Thyroid gland (tissue), 4 donors: ENCODE results near the gene KTN1.

Experiments used
- CTCF ChIP-seq, 6 experiments: fragments of 200-600 bp in 3 of 6; fragments of 450-650 bp in 3 of 6; sonication (generic) in 3 of 6; IDR thresholded peaks; one replicate each; pipeline ENCODE4 v1.5.1; 2016 to 2019; ENCODE audit warnings: antibody characterized with exemption in 6 of 6, mild to moderate bottlenecking in 2 of 6, inconsistent platforms in 1 of 6, moderate library complexity in 1 of 6
- POLR2A ChIP-seq, 2 donors: fragments of 450-650 bp; IDR thresholded peaks; one replicate each; pipeline ENCODE4 v1.6.1; 2017; ENCODE audit warnings: antibody characterized with exemption in 2 of 2, mild to moderate bottlenecking in 2 of 2, moderate library complexity in 1 of 2

- TF ChIP-seq POLR2A (IDR thresholded peaks at IDR 0.05) = no peak
- TF ChIP-seq CTCF (IDR thresholded peaks at IDR 0.05) = no peak
These were observed 151.4 kb downstream of the KTN1 start for GRCh38 chr14:55731311-55731872.
